Breast epithelium (tissue), 3 donors: ENCODE measurements around the gene PDGFB.

ENCODE experiments used
- CTCF ChIP-seq, 3 donors: fragments of 450-650 bp; IDR thresholded peaks; one replicate each; pipeline ENCODE4 v1.5.1; 2016 to 2017; ENCODE audit warnings: antibody characterized with exemption in 3 of 3, mild to moderate bottlenecking in 3 of 3, moderate library complexity in 3 of 3
- POLR2A ChIP-seq: fragments of 450-650 bp; IDR thresholded peaks from one replicate; pipeline ENCODE4 v1.6.1; 2016; ENCODE audit warnings: antibody characterized with exemption, mild to moderate bottlenecking, moderate library complexity
- POLR2AphosphoS5 ChIP-seq, 3 donors: sonication (generic); formaldehyde crosslinking; IDR thresholded peaks; one replicate each; pipeline ENCODE4 v1.6.1; 2017; ENCODE audit warnings: antibody characterized with exemption in 3 of 3

GRCh38 chr22:39177791-39178190 is 67.0 kb downstream of the PDGFB start:
- TF ChIP-seq POLR2A, result no peak
- no peak for TF ChIP-seq POLR2AphosphoS5 (IDR thresholded peaks at IDR 0.05)
- TF ChIP-seq CTCF (IDR thresholded peaks at IDR 0.05), result no peak
